Gastroesophageal sphincter (tissue), 4 donors: Measurements from ENCODE around the gene ANK3. TPM values are rescaled to one million over a fixed set of nuclear protein-coding genes. Genes with fewer than 3 reads are reported as not detected.

Experiments used
- ATAC-seq: fragments of 150-250 bp; one replicate; pipeline ENCODE4 v1.9.1; 2016; ENCODE audit warnings: mild to moderate bottlenecking, moderate library complexity
- H3K27ac ChIP-seq, 4 donors: fragments of 200-600 bp; sonication (generic) in 3 of 4; 1 replicate in 3 of 4; 2 replicates in 1 of 4; pipeline ENCODE4 v1.5.1; 2016 to 2019
- H3K27me3 ChIP-seq: fragments of 200-600 bp; sonication (generic); one replicate; pipeline ENCODE4 v1.5.1; 2019
- H3K36me3 ChIP-seq, 2 donors: fragments of 200-600 bp; sonication (generic); one replicate each; pipeline ENCODE4 v1.5.1; 2019; ENCODE audit warnings: control low read depth in 1 of 2
- H3K4me1 ChIP-seq, 3 donors: fragments of 200-600 bp; sonication (generic); 1 replicate in 2 of 3; 2 replicates in 1 of 3; pipeline ENCODE4 v1.5.1; 2016 to 2019; ENCODE audit warnings: control low read depth in 2 of 3
- H3K4me3 ChIP-seq, 2 donors: fragments of 200-600 bp; sonication (generic); one replicate each; pipeline ENCODE4 v1.5.1; 2019; ENCODE audit warnings: mild to moderate bottlenecking in 1 of 2, moderate library complexity in 1 of 2
- H3K9me3 ChIP-seq, 3 donors: fragments of 200-600 bp; sonication (generic); one replicate each; pipeline ENCODE4 v1.5.1; 2017 to 2019; ENCODE audit warnings: control low read depth in 2 of 3
- EP300 ChIP-seq: sonication (generic); formaldehyde crosslinking; IDR thresholded peaks from one replicate; pipeline ENCODE4 v1.6.1; 2017; ENCODE audit warnings: antibody characterized with exemption, mild to moderate bottlenecking
- POLR2A ChIP-seq, 2 donors: fragments of 450-650 bp; IDR thresholded peaks; one replicate each; pipeline ENCODE4 v1.6.1; 2017; ENCODE audit warnings: antibody characterized with exemption in 2 of 2, mild to moderate bottlenecking in 2 of 2, moderate library complexity in 1 of 2
- POLR2AphosphoS5 ChIP-seq: sonication (generic); formaldehyde crosslinking; IDR thresholded peaks from one replicate; pipeline ENCODE4 v1.6.1; 2017; ENCODE audit warnings: antibody characterized with exemption
- WGBS, 2 donors: methylation state at CpG; one replicate each; pipeline ENCODE4 v1.1.5; 2018; ENCODE audit warnings: low coverage in 1 of 2; 5-methylcytosine and 5-hydroxymethylcytosine counted together
- total RNA-seq, 4 donors: library from RNA; depleted of rRNA; stranded (reverse); fragments of >200 nt; gene quantifications; one replicate each; pipeline ENCODE4 v1.1.0, GENCODE V29; 2016
- TF ChIP-seq, protein P1 (sequence below), 4 experiments: fragments of 200-600 bp in 2 of 4; fragments of 450-650 bp in 2 of 4; sonication (generic) in 1 of 4; IDR thresholded peaks; one replicate each; pipeline ENCODE4 v1.5.1; 2017 to 2019; ENCODE audit warnings: antibody characterized with exemption in 4 of 4, mild to moderate bottlenecking in 2 of 4, moderate library complexity in 2 of 4

ANK3 gene
- total RNA-seq = 10 to 100 TPM; 21.1 to 61.5 (median 38.9) TPM

DNA sequence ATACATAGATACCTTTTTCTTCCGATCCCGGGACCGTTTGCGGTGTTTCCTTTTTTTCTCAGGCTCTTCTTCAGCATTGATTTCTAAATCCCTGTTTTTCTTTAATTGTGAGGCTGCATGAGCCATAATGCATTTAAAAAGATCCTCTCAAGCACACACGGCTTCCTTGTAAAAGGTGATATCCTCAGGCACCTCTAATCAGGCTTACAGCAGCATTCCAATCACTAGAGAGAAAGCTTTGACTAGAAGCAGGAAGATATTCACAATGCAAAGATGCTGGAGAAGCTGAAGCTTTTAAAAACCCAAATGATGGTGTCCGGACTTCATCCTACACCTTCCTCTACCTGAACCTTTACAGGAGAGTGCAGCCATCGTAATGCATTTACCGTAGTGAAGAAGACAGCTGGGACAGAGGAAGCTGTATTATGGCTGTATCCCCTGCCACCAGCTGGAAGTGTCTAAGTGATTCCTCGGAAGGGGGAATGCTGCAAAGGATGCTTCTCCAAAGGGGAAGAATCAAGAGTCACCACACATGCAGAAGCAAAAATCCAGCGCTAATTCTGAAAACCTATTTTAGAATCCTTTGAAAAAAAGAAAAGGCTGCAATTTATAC is at the start of gene ANK3:
ANK3 (minus strand) TSS at position 463 of the 613 bp plus-strand sequence; CDS start at position 126, 337 bp downstream.
- TF ChIP-seq EP300 = no peak
- TF ChIP-seq, protein P1, sequence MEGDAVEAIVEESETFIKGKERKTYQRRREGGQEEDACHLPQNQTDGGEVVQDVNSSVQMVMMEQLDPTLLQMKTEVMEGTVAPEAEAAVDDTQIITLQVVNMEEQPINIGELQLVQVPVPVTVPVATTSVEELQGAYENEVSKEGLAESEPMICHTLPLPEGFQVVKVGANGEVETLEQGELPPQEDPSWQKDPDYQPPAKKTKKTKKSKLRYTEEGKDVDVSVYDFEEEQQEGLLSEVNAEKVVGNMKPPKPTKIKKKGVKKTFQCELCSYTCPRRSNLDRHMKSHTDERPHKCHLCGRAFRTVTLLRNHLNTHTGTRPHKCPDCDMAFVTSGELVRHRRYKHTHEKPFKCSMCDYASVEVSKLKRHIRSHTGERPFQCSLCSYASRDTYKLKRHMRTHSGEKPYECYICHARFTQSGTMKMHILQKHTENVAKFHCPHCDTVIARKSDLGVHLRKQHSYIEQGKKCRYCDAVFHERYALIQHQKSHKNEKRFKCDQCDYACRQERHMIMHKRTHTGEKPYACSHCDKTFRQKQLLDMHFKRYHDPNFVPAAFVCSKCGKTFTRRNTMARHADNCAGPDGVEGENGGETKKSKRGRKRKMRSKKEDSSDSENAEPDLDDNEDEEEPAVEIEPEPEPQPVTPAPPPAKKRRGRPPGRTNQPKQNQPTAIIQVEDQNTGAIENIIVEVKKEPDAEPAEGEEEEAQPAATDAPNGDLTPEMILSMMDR (IDR thresholded peaks at IDR 0.05) = no peak
- no peak for TF ChIP-seq POLR2AphosphoS5
- TF ChIP-seq POLR2A (IDR thresholded peaks at IDR 0.05) = no peak
- ATAC-seq = no peak
- H3K27ac ChIP-seq = peak within 1 kb of the TSS in 1 of 4 donors; percentile 6
- H3K27me3 ChIP-seq = no peaks in the 10 kb centered on the region
- no peaks in the 10 kb centered on the region for H3K36me3 ChIP-seq
- no peaks in the 10 kb centered on the region for H3K9me3 ChIP-seq
- no peak within 1 kb of the TSS for H3K4me3 ChIP-seq
- 73 to 85% methylated on average over 8 to 10 of the region's 10 CpGs for WGBS, 2 donors
- peaks cover 0 to 12% (median 0%) of the 10 kb centered on the region in 3 donors for H3K4me1 ChIP-seq

DNA sequence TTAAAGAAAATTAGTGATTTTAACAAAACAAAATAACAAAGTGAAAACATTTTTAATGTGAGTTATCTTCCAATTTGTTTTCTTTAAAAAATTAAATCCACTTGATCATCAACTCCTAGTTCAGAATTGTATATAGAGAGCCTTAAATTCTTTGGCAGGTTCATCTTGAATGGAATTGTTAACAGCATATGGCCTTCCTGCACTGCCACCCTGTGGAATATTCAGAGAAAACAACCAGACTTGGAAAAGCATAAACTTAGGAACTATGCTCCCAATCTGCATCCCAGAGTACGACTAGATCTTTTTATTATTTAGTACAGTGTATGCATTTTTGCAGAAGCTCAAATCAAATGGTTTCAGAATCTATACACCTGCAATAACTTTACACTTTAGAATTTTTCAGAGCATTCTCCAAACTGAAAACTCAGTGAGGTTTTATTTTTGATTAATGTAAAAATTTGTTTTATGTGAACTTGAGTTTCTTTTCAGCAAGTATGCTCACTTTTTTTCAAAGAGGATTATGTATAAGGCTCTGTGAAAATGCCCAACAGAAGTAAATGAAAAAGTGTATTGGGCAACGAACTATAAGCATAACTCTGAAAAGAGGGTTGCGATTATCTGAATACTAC is 44.9 kb upstream of the ANK3 start:
- no peak for ATAC-seq
- H3K27ac ChIP-seq = peak overlapping the region in 1 of 4 donors; percentile 32
- H3K4me3 ChIP-seq = no peak overlapping the region
- 50 to 52% methylated on average over 3 of the region's 3 CpGs for WGBS, 2 donors
- H3K4me1 ChIP-seq = peaks cover 0 to 31% (median under 1%) of the 10 kb centered on the region in 3 donors
- no peaks in the 10 kb centered on the region for H3K9me3 ChIP-seq
- H3K36me3 ChIP-seq = no peaks in the 10 kb centered on the region
- TF ChIP-seq POLR2A (IDR thresholded peaks at IDR 0.05) = no peak
- TF ChIP-seq, protein P1 (IDR thresholded peaks at IDR 0.05) = peak; percentile 41 to 87 (median 80)
- no peaks in the 10 kb centered on the region for H3K27me3 ChIP-seq

DNA sequence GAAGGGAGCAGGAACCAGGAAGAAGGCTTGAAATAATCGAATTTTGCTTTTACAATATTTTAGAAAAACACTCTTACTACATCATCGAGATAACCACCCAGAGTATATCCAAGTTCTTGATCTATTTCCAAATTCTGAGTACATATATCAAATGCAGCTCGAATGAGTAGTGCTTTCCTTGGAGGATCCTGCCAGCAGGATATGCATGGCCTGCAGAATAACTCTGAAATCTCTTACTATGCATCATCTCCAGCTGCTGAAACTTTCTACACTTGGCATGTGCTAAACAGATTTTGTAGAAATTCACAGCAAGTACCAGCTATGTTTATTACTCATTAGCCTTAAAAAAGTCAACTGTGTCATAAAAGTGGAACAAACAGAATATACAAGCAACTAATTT is 44.0 kb upstream of the ANK3 start:
- Histone ChIP-seq H3K27me3 (no peaks in the 10 kb centered on the region), H3K27ac (peak overlapping the region in 2 of 4 donors; percentile 32 to 40), H3K4me3 (no peak overlapping the region), H3K9me3 (no peaks in the 10 kb centered on the region), H3K36me3 (no peaks in the 10 kb centered on the region), H3K4me1 (peaks cover 4 to 39% (median 4%) of the 10 kb centered on the region in 3 donors)
- ATAC-seq = no peak
- 20 to 39% methylated on average over 3 of the region's 3 CpGs for WGBS, 2 donors
- TF ChIP-seq POLR2AphosphoS5 (no peak), EP300 (no peak), POLR2A (IDR thresholded peaks at IDR 0.05) (no peak)
- TF ChIP-seq, protein P1 (IDR thresholded peaks at IDR 0.05) = no peak

DNA sequence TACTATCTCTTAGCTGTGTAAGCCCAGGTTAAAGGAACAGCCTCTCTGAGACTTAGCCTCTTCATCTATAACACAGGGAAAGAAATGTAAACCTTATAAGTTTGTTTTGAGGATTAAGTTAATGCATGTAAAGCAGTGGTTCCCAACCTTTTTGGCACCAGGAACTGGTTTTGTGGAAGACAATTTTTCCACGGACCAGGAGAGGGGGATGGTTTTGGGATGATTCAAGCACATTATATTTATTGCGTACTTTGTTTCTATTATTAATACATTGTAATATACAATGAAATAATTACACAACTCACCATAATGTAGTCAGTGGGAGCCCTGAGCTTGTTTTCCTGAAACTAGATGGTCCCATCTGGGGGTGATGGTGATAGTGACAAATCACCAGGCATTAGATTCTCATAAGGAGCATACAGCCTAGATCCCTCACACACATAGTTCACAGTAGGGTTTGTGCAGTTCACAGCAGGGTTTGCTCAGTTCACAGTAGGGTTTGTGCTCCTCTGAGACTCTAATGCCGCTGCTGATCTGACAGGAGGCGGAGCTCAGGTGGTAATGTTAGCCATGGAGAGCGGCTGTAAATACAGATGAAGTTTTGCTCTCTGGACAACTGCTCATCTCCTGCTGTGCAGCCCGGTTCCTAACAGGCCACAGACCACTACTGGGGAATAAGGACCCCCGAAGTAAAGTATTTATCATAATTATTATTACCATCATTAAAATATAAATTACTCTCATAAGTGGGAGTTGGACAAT is 41.3 kb upstream of the ANK3 start:
- no peak for ATAC-seq
- whole genome bisulfite sequencing, 2 donors = 60 to 80% methylated on average over 3 to 6 of the region's 7 CpGs

More for the DNA sequence above, 41.3 kb upstream of the ANK3 start:
- Histone ChIP-seq H3K27me3 (no peaks in the 10 kb centered on the region), H3K4me3 (no peak overlapping the region), H3K9me3 (no peaks in the 10 kb centered on the region), H3K27ac (no peak overlapping the region), H3K4me1 (peaks cover 7 to 61% (median 10%) of the 10 kb centered on the region in 3 donors), H3K36me3 (no peaks in the 10 kb centered on the region)
- TF ChIP-seq, protein P1 (IDR thresholded peaks at IDR 0.05) = no peak
- TF ChIP-seq POLR2A (IDR thresholded peaks at IDR 0.05) (no peak), EP300 (no peak), POLR2AphosphoS5 (no peak)
